Nephron progenitor cell (in vitro differentiated cells): ENCODE data around the gene SRP68.

Source experiments
- DNase-seq: peaks from one replicate; pipeline ENCODE4 v3.0.0; 2021
- H3K27ac Mint-ChIP-seq: 2 replicates; pipeline ENCODE4 v1.8.0; 2021; ENCODE audit warnings: mild to moderate bottlenecking, moderate library complexity, mixed read lengths
- H3K27me3 Mint-ChIP-seq: 2 replicates; pipeline ENCODE4 v1.8.0; 2021; ENCODE audit warnings: mild to moderate bottlenecking, low read depth, mixed read lengths; ENCODE audit not compliant: poor library complexity
- H3K36me3 Mint-ChIP-seq: 2 replicates; pipeline ENCODE4 v1.8.0; 2021; ENCODE audit warnings: low read depth, mixed read lengths
- H3K4me1 Mint-ChIP-seq: 2 replicates; pipeline ENCODE4 v1.8.0; 2021; ENCODE audit warnings: mixed read lengths
- H3K4me3 Mint-ChIP-seq: 2 replicates; pipeline ENCODE4 v1.8.0; 2021; ENCODE audit warnings: mild to moderate bottlenecking, moderate library complexity, mixed read lengths
- H3K9me3 Mint-ChIP-seq: 2 replicates; pipeline ENCODE4 v1.8.0; 2021; ENCODE audit warnings: mild to moderate bottlenecking, moderate library complexity, mixed read lengths
- CTCF ChIP-seq: fragments of 200-600 bp; sonication (generic); IDR thresholded peaks from 2 replicates; pipeline ENCODE4 v1.5.0; 2021; ENCODE audit warnings: antibody characterized with exemption

The SRP68 gene

GRCh38 chr17:76056882-76057281 is 15.4 kb downstream of the SRP68 start:
- Mint-ChIP-seq H3K4me1 (peaks cover 10% of the 10 kb centered on the region), H3K9me3 (no peaks in the 10 kb centered on the region), H3K36me3 (peaks cover 64% of the 10 kb centered on the region), H3K27me3 (no peaks in the 10 kb centered on the region), H3K27ac (no peak overlapping the region), H3K4me3 (no peak overlapping the region)
- DNase-seq: no peak
- TF ChIP-seq CTCF: no peak

DNA sequence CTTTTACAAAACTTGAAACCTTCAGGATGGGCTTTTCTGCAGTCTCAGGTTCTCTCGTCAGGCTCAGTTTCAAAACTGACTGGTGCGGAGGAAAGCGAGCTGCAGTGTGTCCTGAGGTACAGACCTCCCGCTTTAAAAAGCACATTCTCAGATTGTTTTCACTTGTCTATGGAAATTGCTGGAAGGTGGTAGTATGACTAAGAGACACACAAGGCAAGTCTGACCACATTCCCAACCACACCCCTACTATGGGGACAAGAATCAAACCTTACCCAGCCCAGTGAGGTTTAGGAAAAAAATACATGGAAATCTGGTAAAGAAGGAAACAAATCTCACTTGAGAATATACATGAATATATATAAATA is 18.2 kb downstream of the SRP68 start:
- no peak for DNase-seq
- H3K4me1 Mint-ChIP-seq: peaks cover 16% of the 10 kb centered on the region
- H3K27me3 Mint-ChIP-seq: no peaks in the 10 kb centered on the region
- H3K36me3 Mint-ChIP-seq: peaks cover 70% of the 10 kb centered on the region
- no peak overlapping the region for H3K4me3 Mint-ChIP-seq
- peak overlapping the region; percentile 86 for H3K27ac Mint-ChIP-seq
- H3K9me3 Mint-ChIP-seq: no peaks in the 10 kb centered on the region
- TF ChIP-seq CTCF: no peak

GRCh38 chr17:76053246-76054111 is 18.8 kb downstream of the SRP68 start:
- TF ChIP-seq CTCF: no peak
- Mint-ChIP-seq H3K9me3 (no peaks in the 10 kb centered on the region), H3K27me3 (no peaks in the 10 kb centered on the region), H3K4me3 (no peak overlapping the region), H3K36me3 (peaks cover 70% of the 10 kb centered on the region), H3K27ac (peak overlapping the region; percentile 86), H3K4me1 (peaks cover 16% of the 10 kb centered on the region)
- DNase-seq: no peak

- Mint-ChIP-seq H3K9me3 (no peaks in the 10 kb centered on the region), H3K36me3 (peaks cover 69% of the 10 kb centered on the region), H3K4me3 (no peak overlapping the region), H3K4me1 (peaks cover 16% of the 10 kb centered on the region), H3K27ac (peak overlapping the region; percentile 11), H3K27me3 (no peaks in the 10 kb centered on the region)
- no peak for TF ChIP-seq CTCF
- no peak for DNase-seq
Measured at GRCh38 chr17:76051561-76051960, 20.8 kb downstream of the SRP68 start.

DNA sequence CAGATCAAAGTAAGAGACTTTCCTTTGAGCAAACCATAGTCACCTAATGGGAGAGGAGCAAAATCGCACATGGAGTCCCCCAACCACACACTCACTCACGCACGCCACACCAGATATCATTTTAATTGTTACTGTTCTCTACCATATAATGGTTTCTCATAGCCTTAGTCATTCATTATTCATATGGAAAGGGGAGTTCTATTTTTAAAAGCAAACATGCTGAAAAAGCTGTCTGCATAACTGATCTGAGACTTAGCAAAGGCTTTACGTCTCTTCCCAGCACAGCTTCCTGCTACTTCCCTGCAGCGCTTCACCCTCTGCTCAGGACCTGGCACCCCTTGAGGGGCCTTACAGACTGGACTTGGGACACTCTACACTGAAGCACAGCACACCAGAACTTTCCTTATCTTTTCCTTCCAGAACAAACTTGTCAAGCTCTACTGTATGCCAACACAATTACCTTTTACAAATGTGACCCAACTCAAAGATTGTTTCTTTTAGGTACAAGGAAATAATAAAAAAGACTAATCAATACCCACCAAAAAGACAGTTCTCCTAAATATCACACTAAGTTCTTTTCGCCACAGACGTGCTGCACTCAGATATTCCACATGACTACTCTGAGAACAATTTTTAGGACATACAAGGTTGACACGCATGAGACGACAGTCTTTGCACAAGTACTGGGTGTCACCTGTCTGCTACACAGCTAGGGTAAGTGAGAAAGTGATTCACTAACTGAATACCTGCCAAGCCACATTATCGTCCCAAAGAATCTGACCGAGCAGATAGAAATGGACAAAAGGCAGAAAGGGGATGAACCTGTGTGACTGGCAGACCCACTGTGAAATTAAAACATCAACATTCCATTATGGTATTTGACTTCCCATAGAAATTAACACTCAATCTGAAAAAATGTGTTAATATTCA is 21.5 kb downstream of the SRP68 start:
- H3K4me3 Mint-ChIP-seq: no peak overlapping the region
- no peak for TF ChIP-seq CTCF
- H3K36me3 Mint-ChIP-seq: peaks cover 69% of the 10 kb centered on the region

More for the DNA sequence above, 21.5 kb downstream of the SRP68 start:
- Mint-ChIP-seq H3K27ac (no peak overlapping the region), H3K9me3 (no peaks in the 10 kb centered on the region), H3K27me3 (no peaks in the 10 kb centered on the region), H3K4me1 (peaks cover 16% of the 10 kb centered on the region)
- no peak for DNase-seq
